Nephron progenitor cell (in vitro differentiated cells): ENCODE results near the gene SPRED2.
A peak's percentile ranks its signal among the peaks of the same experiment; 100 is the strongest.

ENCODE experiments used
- DNase-seq: peaks from one replicate; pipeline ENCODE4 v3.0.0; 2021
- H3K27ac Mint-ChIP-seq: 2 replicates; pipeline ENCODE4 v1.8.0; 2021; ENCODE audit warnings: mild to moderate bottlenecking, moderate library complexity, mixed read lengths
- H3K27me3 Mint-ChIP-seq: 2 replicates; pipeline ENCODE4 v1.8.0; 2021; ENCODE audit warnings: mild to moderate bottlenecking, low read depth, mixed read lengths; ENCODE audit not compliant: poor library complexity
- H3K36me3 Mint-ChIP-seq: 2 replicates; pipeline ENCODE4 v1.8.0; 2021; ENCODE audit warnings: low read depth, mixed read lengths
- H3K4me1 Mint-ChIP-seq: 2 replicates; pipeline ENCODE4 v1.8.0; 2021; ENCODE audit warnings: mixed read lengths
- H3K4me3 Mint-ChIP-seq: 2 replicates; pipeline ENCODE4 v1.8.0; 2021; ENCODE audit warnings: mild to moderate bottlenecking, moderate library complexity, mixed read lengths
- H3K9me3 Mint-ChIP-seq: 2 replicates; pipeline ENCODE4 v1.8.0; 2021; ENCODE audit warnings: mild to moderate bottlenecking, moderate library complexity, mixed read lengths
- CTCF ChIP-seq: fragments of 200-600 bp; sonication (generic); IDR thresholded peaks from 2 replicates; pipeline ENCODE4 v1.5.0; 2021; ENCODE audit warnings: antibody characterized with exemption

The SPRED2 gene

GRCh38 chr2:65407240-65407639 is 25.2 kb downstream of the SPRED2 start:
- Mint-ChIP-seq H3K36me3 (peaks cover 17% of the 10 kb centered on the region), H3K27ac (peak overlapping the region; percentile 24), H3K4me1 (peaks cover 48% of the 10 kb centered on the region), H3K4me3 (no peak overlapping the region), H3K27me3 (peaks cover 2% of the 10 kb centered on the region), H3K9me3 (no peaks in the 10 kb centered on the region)
- no peak for TF ChIP-seq CTCF
- DNase-seq: no peak

GRCh38 chr2:65404988-65405697 is 27.3 kb downstream of the SPRED2 start:
- Mint-ChIP-seq H3K27ac (peak overlapping the region; percentile 82), H3K4me3 (no peak overlapping the region)

GRCh38 chr2:65403529-65403915 is 28.9 kb downstream of the SPRED2 start:
- DNase-seq: no peak
- TF ChIP-seq CTCF: no peak
- Mint-ChIP-seq H3K4me3 (no peak overlapping the region), H3K27ac (no peak overlapping the region), H3K4me1 (peaks cover 41% of the 10 kb centered on the region), H3K36me3 (peaks cover 21% of the 10 kb centered on the region), H3K9me3 (peaks cover 14% of the 10 kb centered on the region), H3K27me3 (peaks cover 2% of the 10 kb centered on the region)

More at GRCh38 chr2:65404988-65405697, 27.3 kb downstream of the SPRED2 start:
- no peak for DNase-seq
- peaks cover 47% of the 10 kb centered on the region for H3K4me1 Mint-ChIP-seq
- peaks cover 2% of the 10 kb centered on the region for H3K9me3 Mint-ChIP-seq
- TF ChIP-seq CTCF: no peak
- H3K27me3 Mint-ChIP-seq: peaks cover 2% of the 10 kb centered on the region
- peaks cover 10% of the 10 kb centered on the region for H3K36me3 Mint-ChIP-seq

GRCh38 chr2:65402780-65403528 is 29.4 kb downstream of the SPRED2 start:
- DNase-seq: no peak
- Mint-ChIP-seq H3K27ac (no peak overlapping the region), H3K27me3 (peaks cover 2% of the 10 kb centered on the region), H3K36me3 (peaks cover 27% of the 10 kb centered on the region), H3K4me1 (peaks cover 37% of the 10 kb centered on the region), H3K4me3 (no peak overlapping the region), H3K9me3 (peaks cover 19% of the 10 kb centered on the region)
- no peak for TF ChIP-seq CTCF

- Mint-ChIP-seq H3K36me3 (peaks cover 32% of the 10 kb centered on the region), H3K4me3 (no peak overlapping the region), H3K27ac (no peak overlapping the region), H3K9me3 (peaks cover 24% of the 10 kb centered on the region), H3K4me1 (peaks cover 36% of the 10 kb centered on the region), H3K27me3 (peaks cover 2% of the 10 kb centered on the region)
- DNase-seq: no peak
- TF ChIP-seq CTCF: no peak
These were observed 30.1 kb downstream of the SPRED2 start for GRCh38 chr2:65402323-65402722.
